ENCODE results near the gene RBMS3. TPM values are rescaled to one million over a fixed set of nuclear protein-coding genes. Genes with fewer than 3 reads are reported as not detected.

The RBMS3 gene
- total RNA-seq, 1 donor from 2014 or later: 3.4 TPM

- no peak for TF ChIP-seq CTCF (IDR thresholded peaks at IDR 0.05; ENCODE audit: insufficient read depth, low read length, severe bottlenecking)
- DNase-seq (ENCODE audit: low read depth) (no peak), FAIRE-seq (no peak)
- Histone ChIP-seq H3K27me3 (ENCODE audit: control insufficient read depth, insufficient read depth, low read length) (no peaks in the 10 kb centered on the region), H3K4me3 (ENCODE audit: low read depth, low read length) (no peak overlapping the region), H3K36me3 (ENCODE audit: control insufficient read depth, insufficient read depth, low read length) (no peaks in the 10 kb centered on the region)
These were observed 396.6 kb downstream of the RBMS3 start for GRCh38 chr3:29677421-29677820.

- no peak overlapping the region for H3K4me3 ChIP-seq (ENCODE audit: low read depth, low read length)
- no peaks in the 10 kb centered on the region for H3K36me3 ChIP-seq (ENCODE audit: control insufficient read depth, insufficient read depth, low read length)
- FAIRE-seq (no peak), DNase-seq (ENCODE audit: low read depth) (no peak)
- H3K27me3 ChIP-seq (ENCODE audit: control insufficient read depth, insufficient read depth, low read length): no peaks in the 10 kb centered on the region
- no peak for TF ChIP-seq CTCF (IDR thresholded peaks at IDR 0.05; ENCODE audit: insufficient read depth, low read length, severe bottlenecking)
These were observed 399.1 kb downstream of the RBMS3 start for GRCh38 chr3:29679944-29680343.

GRCh38 chr3:29683018-29683993 is 402.4 kb downstream of the RBMS3 start:
- no peaks in the 10 kb centered on the region for H3K27me3 ChIP-seq (ENCODE audit: control insufficient read depth, insufficient read depth, low read length)
- peak; percentile 64 for DNase-seq (ENCODE audit: low read depth)
- TF ChIP-seq CTCF (IDR thresholded peaks at IDR 0.05; ENCODE audit: insufficient read depth, low read length, severe bottlenecking): no peak
- no peaks in the 10 kb centered on the region for H3K36me3 ChIP-seq (ENCODE audit: control insufficient read depth, insufficient read depth, low read length)
- no peak overlapping the region for H3K4me3 ChIP-seq (ENCODE audit: low read depth, low read length)
- FAIRE-seq: peak; percentile 28

GRCh38 chr3:29686889-29687592 is 406.2 kb downstream of the RBMS3 start:
- DNase-seq (ENCODE audit: low read depth): no peak

GRCh38 chr3:29690686-29691353 is 409.9 kb downstream of the RBMS3 start:
- Histone ChIP-seq H3K4me3 (ENCODE audit: low read depth, low read length) (no peak overlapping the region), H3K36me3 (ENCODE audit: control insufficient read depth, insufficient read depth, low read length) (no peaks in the 10 kb centered on the region), H3K27me3 (ENCODE audit: control insufficient read depth, insufficient read depth, low read length) (no peaks in the 10 kb centered on the region)
- DNase-seq (ENCODE audit: low read depth) (no peak), FAIRE-seq (no peak)
- TF ChIP-seq CTCF (IDR thresholded peaks at IDR 0.05; ENCODE audit: insufficient read depth, low read length, severe bottlenecking): no peak

More at GRCh38 chr3:29686889-29687592, 406.2 kb downstream of the RBMS3 start:
- no peak overlapping the region for H3K4me3 ChIP-seq (ENCODE audit: low read depth, low read length)
- no peaks in the 10 kb centered on the region for H3K27me3 ChIP-seq (ENCODE audit: control insufficient read depth, insufficient read depth, low read length)
- no peak for FAIRE-seq
- no peaks in the 10 kb centered on the region for H3K36me3 ChIP-seq (ENCODE audit: control insufficient read depth, insufficient read depth, low read length)
- no peak for TF ChIP-seq CTCF (IDR thresholded peaks at IDR 0.05; ENCODE audit: insufficient read depth, low read length, severe bottlenecking)

Measured in bronchial epithelial cell (primary cell).